SKM-1 treated with dmso at 0.1 percent for 144 hours (cell line): Measurements from ENCODE around the gene TMEM88.
A peak's percentile ranks its signal among the peaks of the same experiment; 100 is the strongest.
"Not testable (repeated sequence)": the region's sequence is repeated elsewhere in the genome, so short reads cannot be mapped to it uniquely, and the experiment has no call there.

Experiments
- DNase-seq: peaks from one replicate; lab custom pipeline; 2025; ENCODE audit not compliant: unreplicated experiment; lab: John Stamatoyannopoulos, UW

TMEM88 gene

GRCh38 chr17:7856011-7856810 is 1.3 kb downstream of the TMEM88 start:
- DNase-seq, result no peak

GRCh38 chr17:7856811-7857712 is 2.2 kb downstream of the TMEM88 start, which contains the start of gene NAA38:
NAA38 (minus strand) TSS chr17:7857559; CDS start chr17:7857463, 96 bp downstream.
- peak; percentile 88 for DNase-seq

- DNase-seq, result peak; percentile 66
Observed at GRCh38 chr17:7857713-7858521, 3.1 kb downstream of the TMEM88 start, which contains the start of gene CYB5D1. CYB5D1 (plus strand) TSS chr17:7858003; CDS start chr17:7858135, 132 bp downstream.

- no peak for DNase-seq
Observed at GRCh38 chr17:7858522-7858810, 3.6 kb downstream of the TMEM88 start.

- DNase-seq, result no peak
Observed at GRCh38 chr17:7859028-7859427, 4.2 kb downstream of the TMEM88 start.

- no peak for DNase-seq
Observed at GRCh38 chr17:7862692-7863437, 8.0 kb downstream of the TMEM88 start.

GRCh38 chr17:7864384-7864783 is 9.5 kb downstream of the TMEM88 start:
- not testable (repeated sequence) for DNase-seq

GRCh38 chr17:7864995-7865650 is 10.3 kb downstream of the TMEM88 start:
- no peak for DNase-seq

GRCh38 chr17:7867881-7868329 is 13.0 kb downstream of the TMEM88 start:
- DNase-seq, result peak; percentile 46

- DNase-seq, result no peak
Observed at GRCh38 chr17:7873051-7873450, 18.2 kb downstream of the TMEM88 start.

- DNase-seq, result no peak
Observed at GRCh38 chr17:7875804-7876370, 21.0 kb downstream of the TMEM88 start.

GRCh38 chr17:7878234-7878633 is 23.4 kb downstream of the TMEM88 start:
- DNase-seq, result no peak

- no peak for DNase-seq
Observed at GRCh38 chr17:7880076-7880868, 25.4 kb downstream of the TMEM88 start.

GRCh38 chr17:7881276-7882054 is 26.6 kb downstream of the TMEM88 start:
- DNase-seq, result no peak

GRCh38 chr17:7882068-7882467 is 27.2 kb downstream of the TMEM88 start:
- no peak for DNase-seq

GRCh38 chr17:7882629-7883028 is 27.8 kb downstream of the TMEM88 start:
- no peak for DNase-seq

- DNase-seq, result no peak
Observed at GRCh38 chr17:7883781-7884386, 29.0 kb downstream of the TMEM88 start.
